Nephron (organoid): ENCODE data around the gene SSBP4.
"Not testable (repeated sequence)": the region's sequence is repeated elsewhere in the genome, so short reads cannot be mapped to it uniquely, and the experiment has no call there.

ENCODE experiments used
- H3K27ac Mint-ChIP-seq, 3 experiments: 2 replicates each; pipeline ENCODE4 v1.8.0; 2020; ENCODE audit warnings: mixed read lengths in 3 of 3, mild to moderate bottlenecking in 2 of 3, moderate library complexity in 1 of 3
- H3K27me3 Mint-ChIP-seq: 2 replicates; pipeline ENCODE4 v1.8.0; 2021; ENCODE audit warnings: low read depth, mild to moderate bottlenecking, moderate library complexity, mixed read lengths
- H3K36me3 Mint-ChIP-seq: 2 replicates; pipeline ENCODE4 v1.8.0; 2020; ENCODE audit warnings: low read depth, mixed read lengths
- H3K4me1 Mint-ChIP-seq: 2 replicates; pipeline ENCODE4 v1.8.0; 2020; ENCODE audit warnings: mixed read lengths
- H3K4me3 Mint-ChIP-seq, 3 experiments: 2 replicates each; pipeline ENCODE4 v1.8.0; 2020; ENCODE audit warnings: mild to moderate bottlenecking in 3 of 3, mixed read lengths in 3 of 3, moderate library complexity in 2 of 3
- H3K9me3 Mint-ChIP-seq: 2 replicates; pipeline ENCODE4 v1.8.0; 2020; ENCODE audit warnings: mixed read lengths
- CTCF ChIP-seq, 3 experiments: fragments of 200-600 bp; sonication (generic); IDR thresholded peaks; one replicate each; pipeline ENCODE4 v1.5.0; 2021; ENCODE audit warnings: antibody characterized with exemption in 3 of 3; ENCODE audit not compliant: unreplicated experiment in 3 of 3

The SSBP4 gene

GRCh38 chr19:18399008-18399407, 20.2 kb upstream of the SSBP4 start:
- TF ChIP-seq CTCF (IDR thresholded peaks at IDR 0.05; ENCODE audit: unreplicated experiment in 3 of 3), result no peak
- no peak overlapping the region for H3K27ac Mint-ChIP-seq
- H3K4me3 Mint-ChIP-seq, result no peak overlapping the region
- no peaks in the 10 kb centered on the region for H3K9me3 Mint-ChIP-seq
- H3K27me3 Mint-ChIP-seq, result peaks cover 9% of the 10 kb centered on the region
- no peaks in the 10 kb centered on the region for H3K36me3 Mint-ChIP-seq
- peaks cover 24% of the 10 kb centered on the region for H3K4me1 Mint-ChIP-seq

DNA sequence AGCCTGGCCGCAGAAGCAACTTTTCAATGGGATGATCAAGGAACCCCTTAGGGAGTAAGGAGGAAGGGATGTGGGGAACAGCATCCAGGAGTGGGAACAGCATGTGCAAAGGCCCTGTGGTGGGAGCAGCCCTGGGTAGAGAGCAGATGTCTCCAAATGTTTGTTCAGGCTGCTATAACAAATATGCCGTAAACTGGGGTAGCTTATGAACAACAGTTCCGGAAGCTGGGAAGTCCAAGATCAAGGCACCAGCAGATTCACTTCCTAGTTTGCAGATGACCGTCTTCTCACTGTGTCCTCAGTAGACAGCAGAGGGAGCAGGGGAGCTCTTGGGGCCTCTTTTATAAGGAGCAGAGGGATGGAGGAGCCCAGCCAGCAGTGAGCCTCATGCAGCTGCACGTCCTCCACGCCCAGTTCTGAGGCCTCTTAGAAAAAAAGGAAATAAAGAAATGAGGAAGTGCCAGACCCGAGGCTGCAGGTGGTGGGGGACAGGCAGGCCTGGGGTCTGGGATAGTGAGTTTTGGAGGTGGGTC, 17.6 kb upstream of the SSBP4 start:
- Mint-ChIP-seq H3K9me3 (no peaks in the 10 kb centered on the region), H3K27ac (peak overlapping the region; percentile 96 to 98 (median 98)), H3K4me3 (peak overlapping the region; percentile 8 to 70 (median 55)), H3K4me1 (peaks cover 24% of the 10 kb centered on the region), H3K36me3 (no peaks in the 10 kb centered on the region), H3K27me3 (peaks cover 9% of the 10 kb centered on the region)
- peak; percentile 46 to 51 (median 51) for TF ChIP-seq CTCF (IDR thresholded peaks at IDR 0.05; ENCODE audit: unreplicated experiment in 3 of 3)

GRCh38 chr19:18402455-18403248, 16.5 kb upstream of the SSBP4 start:
- H3K4me3 Mint-ChIP-seq, result peak overlapping the region; percentile 34 to 68 (median 53)
- peak overlapping the region; percentile 96 to 98 (median 98) for H3K27ac Mint-ChIP-seq
- H3K4me1 Mint-ChIP-seq, result peaks cover 24% of the 10 kb centered on the region
- H3K36me3 Mint-ChIP-seq, H3K9me3 Mint-ChIP-seq, H3K27me3 Mint-ChIP-seq: not testable (repeated sequence)

- H3K4me1 Mint-ChIP-seq, result peaks cover 28% of the 10 kb centered on the region
- H3K36me3 Mint-ChIP-seq, H3K27ac Mint-ChIP-seq, H3K9me3 Mint-ChIP-seq, H3K4me3 Mint-ChIP-seq, H3K27me3 Mint-ChIP-seq: not testable (repeated sequence)
Observed at GRCh38 chr19:18405754-18406153, 13.4 kb upstream of the SSBP4 start.

DNA sequence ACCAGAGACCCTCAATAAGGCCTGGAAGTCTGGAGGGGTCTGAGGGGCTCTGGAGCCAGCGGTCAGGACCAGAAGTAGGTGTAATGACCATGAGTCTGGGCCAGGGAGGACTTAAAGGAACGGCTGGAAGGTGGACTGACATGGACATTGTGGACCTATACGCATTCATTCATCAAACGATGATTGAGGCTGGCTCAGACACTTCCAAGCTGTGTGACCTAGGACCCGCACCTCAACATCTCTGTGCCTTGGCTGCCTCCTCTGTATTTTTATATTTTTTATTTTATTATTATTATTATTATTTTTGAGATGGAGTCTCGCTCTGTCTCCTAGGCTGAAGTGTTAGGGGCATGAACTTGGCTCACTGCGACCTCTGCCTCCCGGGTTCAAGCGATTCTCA, 12.4 kb upstream of the SSBP4 start:
- Mint-ChIP-seq H3K4me3 (no peak overlapping the region), H3K36me3 (no peaks in the 10 kb centered on the region), H3K4me1 (peaks cover 22% of the 10 kb centered on the region), H3K27me3 (no peaks in the 10 kb centered on the region), H3K9me3 (no peaks in the 10 kb centered on the region), H3K27ac (no peak overlapping the region)
- no peak for TF ChIP-seq CTCF (IDR thresholded peaks at IDR 0.05; ENCODE audit: unreplicated experiment in 3 of 3)

DNA sequence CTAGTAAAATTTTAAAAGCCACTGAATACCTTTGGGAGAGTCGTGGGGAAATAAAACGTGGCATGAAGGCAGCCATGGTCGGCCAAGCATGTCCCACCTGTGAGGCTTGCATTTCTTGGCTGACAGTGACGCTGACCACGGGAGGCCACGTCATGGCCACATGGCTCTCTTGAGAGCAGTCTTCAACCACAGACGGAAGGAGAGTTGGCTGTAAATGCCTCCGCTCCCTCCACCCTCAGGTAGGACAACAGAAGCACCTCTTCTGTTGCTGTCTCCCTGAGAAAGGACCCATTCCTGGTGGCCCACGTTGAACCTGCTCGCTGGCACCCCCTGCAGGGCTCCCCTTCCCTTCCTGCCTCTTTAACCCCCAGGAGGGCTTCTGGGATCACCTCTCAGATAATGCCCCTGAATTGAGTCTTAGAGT, 11.1 kb upstream of the SSBP4 start:
- Mint-ChIP-seq H3K4me3 (no peak overlapping the region), H3K27ac (peak overlapping the region in 1 of 3 experiments; percentile 40), H3K27me3 (no peaks in the 10 kb centered on the region), H3K36me3 (no peaks in the 10 kb centered on the region), H3K9me3 (no peaks in the 10 kb centered on the region), H3K4me1 (peaks cover 9% of the 10 kb centered on the region)
- peak in 2 of 3 experiments; percentile 23 to 26 for TF ChIP-seq CTCF (IDR thresholded peaks at IDR 0.05; ENCODE audit: unreplicated experiment in 3 of 3)
